B cell (primary cell): ENCODE results near the gene LNP1. TPM values are rescaled to one million over a fixed set of nuclear protein-coding genes. Genes with fewer than 3 reads are reported as not detected.

Source experiments
- ATAC-seq: fragments of 200-7000 bp; cut with Tn5 transposase; one replicate; pipeline ENCODE4 v1.10.0; 2021; ENCODE audit warnings: low read depth, mild to moderate bottlenecking, moderate number of reproducible peaks, moderate library complexity
- CTCF ChIA-PET: fragments of 350-600 bp; sonication (Branson Sonifier 250); formaldehyde crosslinking; loops from one replicate; lab custom pipeline; 2021; ENCODE audit warnings: antibody characterized with exemption, inconsistent platforms; lab: Charles Lee
- POLR2A ChIA-PET: fragments of 350-600 bp; sonication (Branson Sonifier 250); formaldehyde crosslinking; loops from one replicate; lab custom pipeline; 2021; ENCODE audit warnings: antibody characterized with exemption; lab: Charles Lee
- DNase-seq: peaks from one replicate; pipeline ENCODE4 v3.0.0; 2013
- H2AFZ ChIP-seq: 2 replicates; pipeline ENCODE4 v1.6.1; 2012; ENCODE audit warnings: mild to moderate bottlenecking, low read depth, low read length; ENCODE audit not compliant: insufficient read depth, poor library complexity, severe bottlenecking
- H3K27ac ChIP-seq, 2 donors: 1 replicate in 1 of 2; 2 replicates in 1 of 2; pipeline ENCODE4 v1.5.1; 2012 to 2013; ENCODE audit warnings: low read length in 2 of 2, mild to moderate bottlenecking in 2 of 2, moderate library complexity in 1 of 2
- H3K27me3 ChIP-seq, 4 experiments: fragments of 200-600 bp in 1 of 4; sonication (generic) in 1 of 4; replicated peaks in 1 of 4; 1 replicate in 2 of 4; 2 replicates in 2 of 4; pipeline versions ENCODE4 v1.6.1 to v1.7.0; 2013 to 2016; ENCODE audit warnings: low read length in 3 of 4, mild to moderate bottlenecking in 2 of 4, mixed read lengths in 1 of 4, moderate library complexity in 1 of 4; ENCODE audit not compliant: insufficient read depth in 4 of 4, control insufficient read depth in 3 of 4; ENCODE audit errors: control extremely low read depth in 1 of 4
- H3K36me3 ChIP-seq, 2 experiments: replicated peaks in 1 of 2; 1 replicate in 1 of 2; 2 replicates in 1 of 2; pipeline versions ENCODE4 v1.6.1 to v1.7.1; 2013; ENCODE audit warnings: low read length in 1 of 2; ENCODE audit not compliant: insufficient read depth in 2 of 2, control insufficient read depth in 1 of 2; ENCODE audit errors: control extremely low read depth in 1 of 2, extremely low read depth in 1 of 2
- H3K4me1 ChIP-seq, 2 donors: fragments of 200-600 bp in 1 of 2; sonication (generic) in 1 of 2; 1 replicate in 1 of 2; 2 replicates in 1 of 2; pipeline versions ENCODE4 v1.5.1 to v1.6.1; 2013 to 2017; ENCODE audit warnings: low read length in 2 of 2; ENCODE audit not compliant: control insufficient read depth in 2 of 2, insufficient read depth in 2 of 2
- H3K4me2 ChIP-seq: replicated peaks from 2 replicates; pipeline ENCODE3; 2012; ENCODE audit warnings: mild to moderate bottlenecking, low read depth, low read length; ENCODE audit not compliant: poor library complexity, severe bottlenecking
- H3K4me3 ChIP-seq, 5 experiments: fragments of 200-600 bp in 1 of 5; sonication (generic) in 1 of 5; 1 replicate in 3 of 5; 2 replicates in 2 of 5; pipeline versions ENCODE4 v1.5.1 to v1.7.0; 2011 to 2016; ENCODE audit warnings: low read length in 4 of 5, mild to moderate bottlenecking in 4 of 5, low read depth in 2 of 5, control low read depth in 1 of 5, moderate library complexity in 1 of 5; ENCODE audit not compliant: insufficient read depth in 1 of 5; ENCODE audit errors: control extremely low read depth in 1 of 5, extremely low read depth in 1 of 5
- H3K79me2 ChIP-seq: fragments of 200-600 bp; sonication (generic); one replicate; pipeline ENCODE4 v1.6.0; 2016; ENCODE audit warnings: low read length; ENCODE audit not compliant: control insufficient read depth, insufficient read depth
- H3K9ac ChIP-seq: fragments of 200-600 bp; sonication (generic); 2 replicates; pipeline ENCODE4 v1.6.1; 2017; ENCODE audit warnings: mild to moderate bottlenecking, low read length, moderate library complexity
- H3K9me3 ChIP-seq, 3 donors: one replicate each; pipeline versions ENCODE4 v1.6.1 to v1.7.1; 2013; ENCODE audit warnings: low read length in 2 of 3; ENCODE audit not compliant: control insufficient read depth in 2 of 3, insufficient read depth in 1 of 3; ENCODE audit errors: control extremely low read depth in 1 of 3
- H4K20me1 ChIP-seq: 2 replicates; pipeline ENCODE4 v1.6.0; 2012; ENCODE audit warnings: mild to moderate bottlenecking, low read length; ENCODE audit not compliant: insufficient read depth, control insufficient read depth, poor library complexity, severe bottlenecking
- H3K27ac Mint-ChIP-seq: one replicate; pipeline ENCODE4 v1.8.0; 2021; ENCODE audit warnings: mixed read lengths
- H3K27me3 Mint-ChIP-seq: one replicate; pipeline ENCODE4 v1.8.0; 2021; ENCODE audit warnings: mixed read lengths
- H3K4me1 Mint-ChIP-seq: one replicate; pipeline ENCODE4 v1.8.0; 2021; ENCODE audit warnings: mixed read lengths
- H3K4me3 Mint-ChIP-seq: one replicate; pipeline ENCODE4 v1.8.0; 2021; ENCODE audit warnings: mixed read lengths
- H3K9me3 Mint-ChIP-seq: one replicate; pipeline ENCODE4 v1.8.0; 2022; ENCODE audit warnings: mixed read lengths; ENCODE audit not compliant: insufficient read depth
- EZH2 ChIP-seq: IDR thresholded peaks from 2 replicates; pipeline ENCODE4 v1.6.1; 2012; ENCODE audit warnings: borderline replicate concordance, low read depth, mild to moderate bottlenecking, moderate library complexity, low read length; ENCODE audit not compliant: insufficient read depth, poor library complexity, severe bottlenecking
- WGBS: methylation state at CpG from one replicate; pipeline ENCODE4 v1.1.5; 2013; ENCODE audit warnings: missing lambda C conversion rate; ENCODE audit not compliant: insufficient coverage; 5-methylcytosine and 5-hydroxymethylcytosine counted together
- intact Hi-C: fragments of 100-400 bp; cut with micrococcal nuclease; formaldehyde crosslinking; loops from one replicate; pipeline ENCODE4 v1.10.0; 2022
- polyA plus RNA-seq: library from polyadenylated mRNA; depleted of rRNA; stranded (reverse); fragments of >200 nt; gene quantifications from 2 replicates; pipeline ENCODE4 v1.2.3, GENCODE V29; 2012
- total RNA-seq, 2 donors: library from RNA; stranded (reverse); fragments of 120-200 nt in 1 of 2; gene quantifications; 1 replicate in 1 of 2; 2 replicates in 1 of 2; pipeline versions ENCODE4 v1.2.3 to v1.2.4, GENCODE V29; 2013 to 2022
- TF ChIP-seq, protein P1 (sequence below): fragments of 200-600 bp; IDR thresholded peaks from one replicate; pipeline ENCODE4 v1.8.0; 2022; ENCODE audit warnings: antibody characterized with exemption, mild to moderate bottlenecking

Gene LNP1
- total and polyA plus RNA-seq, 2 donors (not counting 1 experiment from before 2014, with no cell fraction given): 0.39 to 1.9 TPM

- Mint-ChIP-seq H3K27ac (no peak overlapping the region), H3K4me3 (no peak overlapping the region), H3K9me3 (no peaks in the 10 kb centered on the region), H3K4me1 (peaks cover 3% of the 10 kb centered on the region), H3K27me3 (no peaks in the 10 kb centered on the region)
- no peak overlapping the region for H3K27ac ChIP-seq
- no peaks in the 10 kb centered on the region for H3K36me3 ChIP-seq
- no peaks in the 10 kb centered on the region for H4K20me1 ChIP-seq
- ATAC-seq (no peak), DNase-seq (no peak)
- no peak overlapping the region for H3K4me2 ChIP-seq
- no peak overlapping the region for H2AFZ ChIP-seq
- no CpG with 5 or more reads among the region's 1 CpG for WGBS
- H3K4me3 ChIP-seq: no peak overlapping the region
- CTCF ChIA-PET: no interaction called here
- H3K27me3 ChIP-seq: no peaks in the 10 kb centered on the region
- POLR2A ChIA-PET: no interaction called here
- no peak for TF ChIP-seq EZH2
- TF ChIP-seq, protein P1, sequence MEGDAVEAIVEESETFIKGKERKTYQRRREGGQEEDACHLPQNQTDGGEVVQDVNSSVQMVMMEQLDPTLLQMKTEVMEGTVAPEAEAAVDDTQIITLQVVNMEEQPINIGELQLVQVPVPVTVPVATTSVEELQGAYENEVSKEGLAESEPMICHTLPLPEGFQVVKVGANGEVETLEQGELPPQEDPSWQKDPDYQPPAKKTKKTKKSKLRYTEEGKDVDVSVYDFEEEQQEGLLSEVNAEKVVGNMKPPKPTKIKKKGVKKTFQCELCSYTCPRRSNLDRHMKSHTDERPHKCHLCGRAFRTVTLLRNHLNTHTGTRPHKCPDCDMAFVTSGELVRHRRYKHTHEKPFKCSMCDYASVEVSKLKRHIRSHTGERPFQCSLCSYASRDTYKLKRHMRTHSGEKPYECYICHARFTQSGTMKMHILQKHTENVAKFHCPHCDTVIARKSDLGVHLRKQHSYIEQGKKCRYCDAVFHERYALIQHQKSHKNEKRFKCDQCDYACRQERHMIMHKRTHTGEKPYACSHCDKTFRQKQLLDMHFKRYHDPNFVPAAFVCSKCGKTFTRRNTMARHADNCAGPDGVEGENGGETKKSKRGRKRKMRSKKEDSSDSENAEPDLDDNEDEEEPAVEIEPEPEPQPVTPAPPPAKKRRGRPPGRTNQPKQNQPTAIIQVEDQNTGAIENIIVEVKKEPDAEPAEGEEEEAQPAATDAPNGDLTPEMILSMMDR: no peak
- H3K9ac ChIP-seq: no peak overlapping the region
- intact Hi-C loops: no loop called here
- no peaks in the 10 kb centered on the region for H3K79me2 ChIP-seq
- no peaks in the 10 kb centered on the region for H3K4me1 ChIP-seq
- no peaks in the 10 kb centered on the region for H3K9me3 ChIP-seq
Observed at GRCh38 chr3:100416863-100417262, 15.5 kb downstream of the LNP1 start.

- CTCF ChIA-PET: interaction anchor here (0.7 kb wide), 1 partner anchor 588 kb away, joined by 4 read pairs; no protein-coding TSS in a partner anchor
Observed at GRCh38 chr3:100419406-100419805, 18.1 kb downstream of the LNP1 start.

More at GRCh38 chr3:100419406-100419805, 18.1 kb downstream of the LNP1 start:
- ATAC-seq: no peak
- Histone ChIP-seq H3K27ac (no peak overlapping the region), H3K4me3 (no peak overlapping the region), H3K4me2 (no peak overlapping the region), H3K9ac (no peak overlapping the region), H3K36me3 (no peaks in the 10 kb centered on the region), H3K79me2 (no peaks in the 10 kb centered on the region), H3K9me3 (no peaks in the 10 kb centered on the region), H4K20me1 (no peaks in the 10 kb centered on the region), H3K4me1 (no peaks in the 10 kb centered on the region), H3K27me3 (no peaks in the 10 kb centered on the region), H2AFZ (no peak overlapping the region)
- Mint-ChIP-seq H3K4me1 (peaks cover 3% of the 10 kb centered on the region), H3K9me3 (no peaks in the 10 kb centered on the region), H3K27ac (no peak overlapping the region), H3K4me3 (no peak overlapping the region), H3K27me3 (no peaks in the 10 kb centered on the region)
- TF ChIP-seq EZH2: no peak
- TF ChIP-seq, protein P1: no peak
- WGBS: no CpG with 5 or more reads among the region's 1 CpG
- intact Hi-C loops: no loop called here
- POLR2A ChIA-PET: no interaction called here
- no peak for DNase-seq
